Rectal smooth muscle tissue (tissue), 1 donor: ENCODE data around the gene SLC7A8.

ENCODE experiments used
- H3K27ac ChIP-seq: one replicate; pipeline ENCODE4 v1.7.0; 2013; ENCODE audit warnings: low read depth, low read length, inconsistent platforms
- H3K27me3 ChIP-seq: one replicate; pipeline ENCODE4 v1.7.0; 2013; ENCODE audit warnings: low read length; ENCODE audit not compliant: control insufficient read depth, insufficient read depth
- H3K36me3 ChIP-seq: one replicate; pipeline ENCODE4 v1.7.0; 2013; ENCODE audit warnings: low read length; ENCODE audit not compliant: control insufficient read depth, insufficient read depth
- H3K4me1 ChIP-seq: one replicate; pipeline ENCODE4 v1.7.0; 2013; ENCODE audit warnings: low read length; ENCODE audit not compliant: control insufficient read depth, insufficient read depth
- H3K4me3 ChIP-seq: one replicate; pipeline ENCODE4 v1.7.0; 2013; ENCODE audit warnings: low read length
- H3K9ac ChIP-seq: one replicate; pipeline ENCODE4 v1.7.0; 2013; ENCODE audit warnings: low read length

The SLC7A8 gene

DNA sequence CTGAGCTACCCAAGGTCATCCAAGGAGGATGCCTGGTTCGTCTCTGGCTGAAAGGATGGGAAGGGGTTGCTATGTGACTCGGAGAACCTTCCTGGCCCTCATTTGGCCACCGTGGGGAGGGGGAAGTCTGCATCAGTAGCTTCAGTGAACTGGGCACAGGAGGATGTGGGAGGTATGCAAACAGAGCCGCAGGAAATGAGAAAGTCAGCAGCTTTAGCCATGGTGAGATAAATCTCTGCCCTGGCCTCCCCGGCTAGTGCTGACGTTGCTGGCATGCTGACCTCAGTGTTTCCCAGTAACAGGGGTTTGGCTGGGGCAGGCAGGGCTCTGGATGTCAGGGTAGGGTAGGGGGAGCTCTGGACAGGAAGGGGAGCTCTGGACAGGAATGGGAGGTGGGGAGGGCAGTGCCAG, 62.1 kb downstream of the SLC7A8 start:
- Histone ChIP-seq H3K27ac (no peak overlapping the region), H3K27me3 (no peaks in the 10 kb centered on the region), H3K9ac (no peak overlapping the region), H3K4me3 (no peak overlapping the region), H3K36me3 (no peaks in the 10 kb centered on the region), H3K4me1 (peaks cover 7% of the 10 kb centered on the region)

DNA sequence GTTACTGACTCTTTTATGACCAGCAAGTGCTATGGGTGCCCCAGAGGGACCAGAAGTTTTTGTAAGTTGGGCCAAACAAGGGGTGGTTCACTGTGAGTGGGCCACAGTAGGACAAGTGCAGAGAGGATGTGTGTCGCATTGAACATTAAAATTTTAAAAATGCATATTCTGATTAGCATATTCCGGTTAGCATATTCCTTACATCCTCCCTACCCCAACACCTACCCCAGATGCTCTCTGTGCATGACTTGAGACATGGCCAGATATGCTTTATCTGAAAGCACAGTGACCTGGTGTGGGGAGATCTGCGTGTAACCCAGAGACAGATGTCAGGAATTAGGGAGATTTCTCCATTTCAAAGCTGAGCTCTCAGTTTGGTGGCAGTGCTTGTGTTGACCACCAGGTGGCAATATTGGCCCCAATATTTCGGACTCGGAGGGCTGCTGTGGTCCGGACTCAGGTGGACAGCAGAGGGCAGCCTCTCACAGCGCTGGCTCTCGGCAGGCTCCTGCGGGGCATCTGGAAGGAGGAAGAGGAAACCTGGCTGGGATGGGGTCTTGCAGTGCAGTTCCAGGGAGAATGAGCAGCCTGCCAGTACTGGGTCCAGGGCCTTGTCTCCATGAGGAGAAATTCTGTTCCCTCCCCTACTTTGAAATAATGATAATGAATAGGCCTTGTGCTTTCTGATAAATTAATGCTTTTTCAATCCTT, 62.8 kb downstream of the SLC7A8 start:
- Histone ChIP-seq H3K36me3 (no peaks in the 10 kb centered on the region), H3K27ac (no peak overlapping the region), H3K4me3 (no peak overlapping the region), H3K4me1 (peaks cover 7% of the 10 kb centered on the region), H3K9ac (no peak overlapping the region), H3K27me3 (no peaks in the 10 kb centered on the region)

DNA sequence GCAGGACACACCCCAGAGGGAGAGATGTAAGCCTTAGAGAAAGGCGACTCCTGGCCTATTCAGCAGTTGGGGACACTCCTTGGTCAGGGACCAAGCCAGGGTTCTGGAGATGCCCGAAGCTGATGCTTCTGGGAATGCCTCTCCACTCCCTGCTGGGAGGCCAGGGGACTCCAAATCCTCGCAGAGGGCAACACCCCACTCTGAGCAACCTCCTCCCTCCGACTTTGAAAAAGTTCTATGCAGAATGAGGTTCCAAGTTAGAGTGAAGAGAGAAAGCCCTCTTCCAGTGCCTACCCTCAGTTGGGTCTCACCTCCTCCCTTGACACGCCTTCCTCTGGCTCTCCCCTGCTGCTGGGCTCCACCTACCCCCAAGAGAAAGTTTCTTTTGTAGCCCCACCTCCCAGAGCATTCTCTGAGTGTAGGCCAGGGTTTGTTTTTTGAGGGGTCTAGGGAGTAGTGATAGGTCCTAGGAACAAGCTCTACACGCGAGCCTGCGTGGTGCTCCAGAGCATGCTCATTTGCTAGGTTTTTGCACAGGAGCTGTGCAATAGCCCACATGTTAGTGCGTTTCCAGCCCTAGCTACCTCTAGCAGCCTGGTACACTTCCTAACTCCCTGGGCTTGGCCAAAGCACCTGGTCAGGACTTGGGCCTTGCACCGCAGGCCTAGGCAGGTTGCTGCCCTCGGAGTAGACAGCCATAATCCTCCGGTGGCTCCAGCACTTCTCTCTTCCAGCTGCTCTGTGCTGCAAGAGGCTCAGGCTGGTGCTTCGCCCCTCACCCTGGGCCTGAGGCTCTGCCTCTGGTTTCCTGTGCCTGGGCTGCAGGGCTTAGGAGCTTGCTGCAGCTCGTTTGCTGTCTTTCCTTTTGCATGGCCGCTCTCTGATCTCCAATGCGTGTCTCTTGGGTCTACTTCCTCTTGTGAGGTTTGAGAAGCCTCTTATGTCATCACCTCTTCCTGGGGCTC, 63.8 kb downstream of the SLC7A8 start:
- H3K36me3 ChIP-seq = no peaks in the 10 kb centered on the region
- no peak overlapping the region for H3K9ac ChIP-seq
- no peak overlapping the region for H3K27ac ChIP-seq
- no peak overlapping the region for H3K4me3 ChIP-seq
- H3K27me3 ChIP-seq = no peaks in the 10 kb centered on the region
- H3K4me1 ChIP-seq = peaks cover 7% of the 10 kb centered on the region

- Histone ChIP-seq H3K9ac (no peak within 1 kb of the TSS), H3K36me3 (no peaks in the 10 kb centered on the region), H3K27me3 (no peaks in the 10 kb centered on the region), H3K4me1 (peaks cover 7% of the 10 kb centered on the region), H3K4me3 (no peak within 1 kb of the TSS), H3K27ac (no peak within 1 kb of the TSS)
Measured at GRCh38 chr14:23118506-23119362, 64.7 kb downstream of the SLC7A8 start, which contains the start of gene CEBPE. TSS of gene CEBPE (minus strand) at chr14:23119255. CDS start at chr14:23119091, 164 bp downstream.

GRCh38 chr14:23117371-23118020, 66.0 kb downstream of the SLC7A8 start:
- Histone ChIP-seq H3K27me3 (no peaks in the 10 kb centered on the region), H3K4me3 (no peak overlapping the region)

GRCh38 chr14:23115918-23116317, 67.5 kb downstream of the SLC7A8 start:
- H3K27me3 ChIP-seq = peaks cover under 1% of the 10 kb centered on the region
- no peak overlapping the region for H3K27ac ChIP-seq
- H3K4me1 ChIP-seq = peaks cover under 1% of the 10 kb centered on the region
- H3K4me3 ChIP-seq = no peak overlapping the region
- H3K9ac ChIP-seq = no peak overlapping the region
- H3K36me3 ChIP-seq = no peaks in the 10 kb centered on the region

More at GRCh38 chr14:23117371-23118020, 66.0 kb downstream of the SLC7A8 start:
- Histone ChIP-seq H3K9ac (no peak overlapping the region), H3K4me1 (peaks cover 7% of the 10 kb centered on the region), H3K36me3 (no peaks in the 10 kb centered on the region), H3K27ac (no peak overlapping the region)

DNA sequence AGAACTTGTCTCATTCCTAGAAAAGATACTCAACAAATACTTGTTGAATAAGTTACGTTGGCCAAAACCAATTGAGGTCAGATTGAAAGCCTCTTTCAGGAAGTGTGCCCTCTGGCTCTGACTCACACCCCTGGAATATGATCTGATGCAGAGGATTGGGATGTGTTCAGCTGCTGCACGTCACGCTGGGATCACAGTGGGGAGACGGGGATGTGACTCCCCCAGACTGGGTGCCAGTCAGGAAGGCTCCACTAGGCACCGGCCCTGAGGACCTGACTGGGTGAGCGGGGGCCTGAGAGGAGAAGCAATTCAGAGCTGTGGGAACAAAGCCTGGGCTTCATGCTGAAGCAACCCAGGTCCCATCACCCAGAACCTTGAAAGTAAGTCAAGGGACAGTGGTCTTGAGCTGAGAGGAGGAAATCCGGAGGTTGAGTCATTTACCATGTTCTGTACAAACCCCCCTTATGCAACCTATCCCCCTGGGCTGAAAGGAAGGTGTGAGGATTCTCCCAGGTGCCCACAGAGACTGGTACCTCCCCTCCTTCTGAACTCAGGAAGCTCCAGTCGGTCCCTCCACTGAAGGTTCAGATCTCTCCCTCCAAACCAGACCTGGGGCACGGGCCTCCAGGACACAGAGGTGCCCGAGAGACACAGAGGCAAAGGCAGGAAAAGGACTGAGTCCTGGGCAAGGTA, 68.3 kb downstream of the SLC7A8 start:
- peaks cover 3% of the 10 kb centered on the region for H3K27me3 ChIP-seq
- H3K9ac ChIP-seq = no peak overlapping the region
- no peaks in the 10 kb centered on the region for H3K4me1 ChIP-seq
- H3K4me3 ChIP-seq = no peak overlapping the region
- H3K27ac ChIP-seq = no peak overlapping the region
- H3K36me3 ChIP-seq = no peaks in the 10 kb centered on the region

GRCh38 chr14:23114669-23115038, 68.8 kb downstream of the SLC7A8 start:
- Histone ChIP-seq H3K4me3 (no peak overlapping the region), H3K27me3 (peaks cover 3% of the 10 kb centered on the region), H3K27ac (no peak overlapping the region), H3K4me1 (no peaks in the 10 kb centered on the region), H3K36me3 (no peaks in the 10 kb centered on the region), H3K9ac (no peak overlapping the region)

DNA sequence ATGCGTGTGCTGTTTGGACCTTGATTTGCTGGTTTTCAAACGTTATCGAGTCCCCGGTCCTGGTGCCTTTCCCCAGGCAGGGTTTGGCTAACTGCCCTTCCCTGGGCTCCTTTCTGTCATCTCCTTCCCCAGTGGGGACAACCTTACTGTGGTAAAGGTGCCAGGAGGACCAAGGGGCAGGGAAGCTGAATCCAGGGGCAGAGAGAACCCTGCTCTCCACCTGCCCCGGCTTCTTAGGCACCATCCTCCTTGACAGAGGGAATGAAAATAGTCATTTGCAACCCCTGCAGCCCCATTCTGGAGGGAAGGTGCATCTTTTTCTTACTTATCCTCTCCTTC, 69.4 kb downstream of the SLC7A8 start:
- Histone ChIP-seq H3K27me3 (peaks cover 3% of the 10 kb centered on the region), H3K4me3 (no peak overlapping the region), H3K9ac (no peak overlapping the region), H3K36me3 (no peaks in the 10 kb centered on the region), H3K4me1 (no peaks in the 10 kb centered on the region), H3K27ac (no peak overlapping the region)

DNA sequence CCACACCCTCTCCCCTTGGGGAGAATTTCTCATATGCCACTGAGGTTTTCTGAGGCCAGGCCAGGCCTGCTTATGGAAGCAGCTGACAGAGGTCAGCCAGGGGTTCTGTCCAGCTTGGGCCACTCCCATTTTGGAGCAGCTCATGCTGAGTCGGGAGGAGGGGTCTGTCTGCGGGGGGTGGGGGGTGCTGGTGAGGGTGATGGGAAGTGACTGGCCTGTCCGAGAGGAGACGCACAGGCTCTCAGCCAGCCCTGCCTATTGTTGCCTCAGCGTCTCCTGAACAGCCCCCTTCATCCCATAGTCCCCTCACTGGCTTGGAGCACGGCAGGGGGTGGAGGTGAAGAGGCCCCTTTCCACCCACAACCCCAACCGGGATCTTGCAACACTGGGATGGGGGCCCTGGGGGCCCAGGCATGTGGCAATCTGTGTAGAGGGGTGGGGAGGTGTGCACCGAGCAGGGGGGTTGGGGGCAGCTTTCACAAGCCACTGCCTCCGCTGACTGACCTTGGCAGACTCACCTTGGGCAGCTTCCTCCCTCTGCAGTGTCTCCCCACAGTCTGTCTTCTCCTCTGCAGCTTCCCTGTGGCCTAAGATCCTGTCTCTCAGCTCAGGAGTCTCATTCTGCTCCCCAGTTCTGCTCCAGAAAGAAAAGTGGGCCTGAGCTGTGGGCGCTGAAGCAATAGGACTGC, 69.9 kb downstream of the SLC7A8 start:
- Histone ChIP-seq H3K27ac (no peak overlapping the region), H3K27me3 (peaks cover 3% of the 10 kb centered on the region), H3K4me3 (no peak overlapping the region), H3K9ac (no peak overlapping the region), H3K36me3 (no peaks in the 10 kb centered on the region), H3K4me1 (no peaks in the 10 kb centered on the region)
